Stimulated activated CD8-positive, alpha-beta memory T cell treated with anti-CD3 and anti-CD28 coated beads, Interleukin-12 subunit alpha, Interleukin-12 subunit beta, amount 100 ng/mL, for 4 hours (primary cell): ENCODE measurements around the gene COMT.
"Not testable (repeated sequence)": the region's sequence is repeated elsewhere in the genome, so short reads cannot be mapped to it uniquely, and the experiment has no call there.

Experiments
- DNase-seq: peaks from one replicate; pipeline ENCODE4 v3.0.0-alpha.2; 2020; ENCODE audit warnings: low read depth

COMT gene

GRCh38 chr22:19941365-19942082 is at the start of gene COMT, which contains the start of gene TXNRD2:
Gene COMT (plus strand): TSS chr22:19941772. CDS start chr22:19962527, 20,755 bp downstream.
Gene TXNRD2 (minus strand): TSS chr22:19941818. CDS start chr22:19941803, 15 bp downstream.
- peak; percentile 43 for DNase-seq

- peak; percentile 17 for DNase-seq
Observed at GRCh38 chr22:19892257-19892879, 49.2 kb upstream of the COMT start.

GRCh38 chr22:19892925-19893324 is 48.6 kb upstream of the COMT start:
- DNase-seq: no peak

- DNase-seq: no peak
Observed at GRCh38 chr22:19893363-19893762, 48.2 kb upstream of the COMT start.

GRCh38 chr22:19895160-19895849 is 46.3 kb upstream of the COMT start:
- DNase-seq: no peak

- DNase-seq: no peak
Observed at GRCh38 chr22:19896665-19897355, 44.8 kb upstream of the COMT start.

GRCh38 chr22:19897726-19898125 is 43.8 kb upstream of the COMT start:
- no peak for DNase-seq

- DNase-seq: no peak
Observed at GRCh38 chr22:19898145-19898544, 43.4 kb upstream of the COMT start.

- no peak for DNase-seq
Observed at GRCh38 chr22:19898831-19899567, 42.6 kb upstream of the COMT start.

GRCh38 chr22:19900707-19901436 is 40.7 kb upstream of the COMT start:
- no peak for DNase-seq

GRCh38 chr22:19901577-19902244 is 39.9 kb upstream of the COMT start:
- DNase-seq: no peak

- DNase-seq: no peak
Observed at GRCh38 chr22:19902245-19902715, 39.3 kb upstream of the COMT start.

GRCh38 chr22:19903031-19903430 is 38.5 kb upstream of the COMT start:
- no peak for DNase-seq

- no peak for DNase-seq
Observed at GRCh38 chr22:19903513-19903912, 38.1 kb upstream of the COMT start.

- no peak for DNase-seq
Observed at GRCh38 chr22:19904174-19904856, 37.3 kb upstream of the COMT start.

GRCh38 chr22:19904935-19905334 is 36.6 kb upstream of the COMT start:
- no peak for DNase-seq

- DNase-seq: no peak
Observed at GRCh38 chr22:19905347-19906276, 36.0 kb upstream of the COMT start.

GRCh38 chr22:19906864-19907263 is 34.7 kb upstream of the COMT start:
- DNase-seq: not testable (repeated sequence)

GRCh38 chr22:19907902-19908301 is 33.7 kb upstream of the COMT start:
- not testable (repeated sequence) for DNase-seq
